ENCODE measurements around the gene GKAP1.
"Not testable (repeated sequence)": the region's sequence is repeated elsewhere in the genome, so short reads cannot be mapped to it uniquely, and the experiment has no call there.

GKAP1 gene

GRCh38 chr9:83728591-83729368 lies 88.8 kb downstream of the GKAP1 start:
- not testable (repeated sequence) for DNase-seq

GRCh38 chr9:83724436-83724835 lies 93.1 kb downstream of the GKAP1 start:
- DNase-seq = no peak

- DNase-seq = no peak
Measured at GRCh38 chr9:83722726-83723495, 94.7 kb downstream of the GKAP1 start.

GRCh38 chr9:83721509-83721908 lies 96.1 kb downstream of the GKAP1 start:
- no peak for DNase-seq

- no peak for DNase-seq
Measured at GRCh38 chr9:83715794-83716193, 101.8 kb downstream of the GKAP1 start.

- no peak for DNase-seq
Measured at GRCh38 chr9:83715221-83715620, 102.3 kb downstream of the GKAP1 start.

GRCh38 chr9:83714329-83714728 lies 103.2 kb downstream of the GKAP1 start:
- no peak for DNase-seq

GRCh38 chr9:83708515-83709158 lies 108.9 kb downstream of the GKAP1 start:
- no peak for DNase-seq

- DNase-seq = peak; percentile 76
Measured at GRCh38 chr9:83707768-83708514, 109.6 kb downstream of the GKAP1 start, which contains the start of gene UBQLN1. Gene UBQLN1 (minus strand): TSS chr9:83707958. CDS start chr9:83707679, 279 bp downstream.

- no peak for DNase-seq
Measured at GRCh38 chr9:83707518-83707767, 110.1 kb downstream of the GKAP1 start.

GRCh38 chr9:83706676-83707517 lies 110.7 kb downstream of the GKAP1 start:
- DNase-seq = no peak

GRCh38 chr9:83705219-83705651 lies 112.3 kb downstream of the GKAP1 start:
- not testable (repeated sequence) for DNase-seq

GRCh38 chr9:83701769-83702168 lies 115.8 kb downstream of the GKAP1 start:
- no peak for DNase-seq

GRCh38 chr9:83701286-83701685 lies 116.3 kb downstream of the GKAP1 start:
- no peak for DNase-seq

- DNase-seq = no peak
Measured at GRCh38 chr9:83699615-83700014, 118.0 kb downstream of the GKAP1 start.

GRCh38 chr9:83698976-83699585 lies 118.5 kb downstream of the GKAP1 start:
- DNase-seq = no peak

- no peak for DNase-seq
Measured at GRCh38 chr9:83691492-83691891, 126.1 kb downstream of the GKAP1 start.

Measured in NCI-H1436 treated with DMSO at 0.1 percent for 48 hours (cell line).